Mesothelial cell of epicardium (in vitro differentiated cells): ENCODE data around the gene ZNHIT1. TPM values are rescaled to one million over a fixed set of nuclear protein-coding genes. Genes with fewer than 3 reads are reported as not detected.

ENCODE experiments used
- DNase-seq, 2 experiments: peaks; one replicate each; pipeline ENCODE4 v3.0.0; 2021; ENCODE audit warnings: low spot score in 2 of 2; ENCODE audit not compliant: unreplicated experiment in 2 of 2
- H3K27ac Mint-ChIP-seq: 2 replicates; pipeline ENCODE4 v1.8.0; 2021; ENCODE audit warnings: mixed read lengths
- H3K27me3 Mint-ChIP-seq: 2 replicates; pipeline ENCODE4 v1.8.0; 2021; ENCODE audit warnings: low read depth, mixed read lengths
- H3K36me3 Mint-ChIP-seq: 2 replicates; pipeline ENCODE4 v1.8.0; 2021; ENCODE audit warnings: mixed read lengths
- H3K4me1 Mint-ChIP-seq: 2 replicates; pipeline ENCODE4 v1.8.0; 2021; ENCODE audit warnings: mixed read lengths
- H3K4me3 Mint-ChIP-seq: 2 replicates; pipeline ENCODE4 v1.8.0; 2021; ENCODE audit warnings: mild to moderate bottlenecking, moderate library complexity, mixed read lengths
- H3K9me3 Mint-ChIP-seq: 2 replicates; pipeline ENCODE4 v1.8.0; 2021; ENCODE audit warnings: mixed read lengths
- CTCF ChIP-seq: fragments of 200-600 bp; sonication (generic); IDR thresholded peaks from one replicate; pipeline ENCODE4 v1.5.0; 2021; ENCODE audit warnings: antibody characterized with exemption; ENCODE audit not compliant: unreplicated experiment
- total RNA-seq: library from RNA; stranded (reverse); gene quantifications from 3 replicates; pipeline ENCODE4 v1.2.1, GENCODE V29; 2021

The ZNHIT1 gene
- total RNA-seq, 1 donor from 2014 or later, result 54.9 TPM

- H3K4me1 Mint-ChIP-seq, result peaks cover 16% of the 10 kb centered on the region
- no peaks in the 10 kb centered on the region for H3K9me3 Mint-ChIP-seq
- no peak for DNase-seq
- H3K36me3 Mint-ChIP-seq, result no peaks in the 10 kb centered on the region
- H3K27ac Mint-ChIP-seq, result no peak overlapping the region
- TF ChIP-seq CTCF, result no peak
- peaks cover 100% of the 10 kb centered on the region for H3K27me3 Mint-ChIP-seq
- no peak overlapping the region for H3K4me3 Mint-ChIP-seq
These were observed 43.6 kb upstream of the ZNHIT1 start for GRCh38 chr7:101174322-101174854.

- TF ChIP-seq CTCF, result no peak
- no peak for DNase-seq
- Mint-ChIP-seq H3K27ac (no peak overlapping the region), H3K36me3 (peaks cover under 1% of the 10 kb centered on the region), H3K27me3 (peaks cover 99% of the 10 kb centered on the region), H3K4me1 (peaks cover 13% of the 10 kb centered on the region), H3K9me3 (no peaks in the 10 kb centered on the region), H3K4me3 (no peak overlapping the region)
These were observed 42.3 kb upstream of the ZNHIT1 start for GRCh38 chr7:101175664-101176063.

GRCh38 chr7:101177644-101178043 lies 40.3 kb upstream of the ZNHIT1 start:
- Mint-ChIP-seq H3K27ac (no peak overlapping the region), H3K9me3 (no peaks in the 10 kb centered on the region), H3K27me3 (peaks cover 95% of the 10 kb centered on the region), H3K4me3 (no peak overlapping the region), H3K36me3 (peaks cover 2% of the 10 kb centered on the region), H3K4me1 (peaks cover 17% of the 10 kb centered on the region)
- no peak for TF ChIP-seq CTCF
- DNase-seq, result no peak

- TF ChIP-seq CTCF, result no peak
- no peak for DNase-seq
- Mint-ChIP-seq H3K4me1 (peaks cover 13% of the 10 kb centered on the region), H3K27me3 (peaks cover 83% of the 10 kb centered on the region), H3K27ac (no peak overlapping the region), H3K36me3 (peaks cover 2% of the 10 kb centered on the region), H3K9me3 (no peaks in the 10 kb centered on the region), H3K4me3 (peak overlapping the region; percentile 56)
These were observed 38.8 kb upstream of the ZNHIT1 start for GRCh38 chr7:101179117-101179516.

GRCh38 chr7:101179713-101180112 lies 38.3 kb upstream of the ZNHIT1 start:
- Mint-ChIP-seq H3K4me3 (peak overlapping the region; percentile 17), H3K4me1 (peaks cover 12% of the 10 kb centered on the region), H3K36me3 (peaks cover 2% of the 10 kb centered on the region), H3K27me3 (peaks cover 82% of the 10 kb centered on the region), H3K27ac (no peak overlapping the region), H3K9me3 (no peaks in the 10 kb centered on the region)
- no peak for DNase-seq
- no peak for TF ChIP-seq CTCF
